ENCODE results near the gene ADD3. TPM values are rescaled to one million over a fixed set of nuclear protein-coding genes. Genes with fewer than 3 reads are reported as not detected.

ADD3 gene
- total and polyA plus RNA-seq, 2 of the 13 experiments (the other 11 are each of a cell fraction or from before 2014, with no cell fraction given), result 44.7 to 57.5 TPM

GRCh38 chr10:110137142-110137545, 129.4 kb downstream of the ADD3 start (continued):
- no peak for TF ChIP-seq TOE1 (CRISPR knock-in tag; IDR thresholded peaks at IDR 0.05)
- TF ChIP-seq BATF2 (CRISPR knock-in tag; IDR thresholded peaks at IDR 0.05), result no peak
- no peak for TF ChIP-seq ZFP1 (CRISPR knock-in tag; IDR thresholded peaks at IDR 0.05)
- peak; percentile 72 for TF ChIP-seq RAD21 (CRISPR knock-in tag; IDR thresholded peaks at IDR 0.05)
- TF ChIP-seq ELF3 (CRISPR knock-in tag; IDR thresholded peaks at IDR 0.05), result peak; percentile 70
- TF ChIP-seq SMC3 (IDR thresholded peaks at IDR 0.05; ENCODE audit: low read length), result peak; percentile 85
- no peak for TF ChIP-seq TP53 (CRISPR knock-in tag; conservative IDR thresholded peaks at IDR 0.05)
- TF ChIP-seq ZNF503 (CRISPR knock-in tag; IDR thresholded peaks at IDR 0.05), result no peak
- TF ChIP-seq ZNF709 (CRISPR knock-in tag; IDR thresholded peaks at IDR 0.05), result no peak
- TF ChIP-seq ZNF570 (CRISPR knock-in tag; IDR thresholded peaks at IDR 0.05; ENCODE audit: borderline replicate concordance), result no peak
- TF ChIP-seq ZNF792 (CRISPR knock-in tag; IDR thresholded peaks at IDR 0.05), result no peak
- no peak for TF ChIP-seq RCOR2 (CRISPR knock-in tag; IDR thresholded peaks at IDR 0.05)
- no peak for TF ChIP-seq ZNF552 (CRISPR knock-in tag; IDR thresholded peaks at IDR 0.05; ENCODE audit: borderline replicate concordance)
- TF ChIP-seq NFYC (CRISPR knock-in tag; IDR thresholded peaks at IDR 0.05), result no peak
- no peak for TF ChIP-seq POLR2G (IDR thresholded peaks at IDR 0.05; ENCODE audit: low read depth, low read length)
- TF ChIP-seq JARID2 (CRISPR knock-in tag; IDR thresholded peaks at IDR 0.05; ENCODE audit: insufficient replicate concordance), result no peak
- no peak for TF ChIP-seq GLMP (CRISPR knock-in tag; IDR thresholded peaks at IDR 0.05; ENCODE audit: borderline replicate concordance)
- no peak for TF ChIP-seq ZNF605 (CRISPR knock-in tag; IDR thresholded peaks at IDR 0.05)
- no peak for TF ChIP-seq FOXM1 (CRISPR knock-in tag; IDR thresholded peaks at IDR 0.05)
- peak; percentile 60 for TF ChIP-seq SOX5 (CRISPR knock-in tag; IDR thresholded peaks at IDR 0.05; ENCODE audit: borderline replicate concordance)
- TF ChIP-seq ZNF292 (CRISPR knock-in tag; IDR thresholded peaks at IDR 0.05; ENCODE audit: borderline replicate concordance, low read depth), result no peak
- TF ChIP-seq ZNF44 (CRISPR knock-in tag; IDR thresholded peaks at IDR 0.05), result no peak
- 0 out of 2 replicates have a peak, but pooled peaks have one; percentile 56 for TF ChIP-seq MIXL1 (CRISPR knock-in tag; IDR thresholded peaks at IDR 0.05)
- no peak for TF ChIP-seq ZNF333 (CRISPR knock-in tag; IDR thresholded peaks at IDR 0.05; ENCODE audit: borderline replicate concordance)
- TF ChIP-seq FOXK2 (IDR thresholded peaks at IDR 0.05), result peak; percentile 56; the same call in 1 of the 2 replicates
- no peak for TF ChIP-seq ZFP36L1 (CRISPR knock-in tag; IDR thresholded peaks at IDR 0.05)
- no peak for TF ChIP-seq MYNN (CRISPR knock-in tag; IDR thresholded peaks at IDR 0.05; ENCODE audit: low read depth)
- peak; percentile 34; the same call in 1 of the 3 replicates for TF ChIP-seq MXI1 (IDR thresholded peaks at IDR 0.05; ENCODE audit: borderline replicate concordance, low read depth, low read length)
- no peak for TF ChIP-seq PHF21A (CRISPR knock-in tag; IDR thresholded peaks at IDR 0.05)
- no peak for TF ChIP-seq KLF6 (CRISPR knock-in tag; IDR thresholded peaks at IDR 0.05)
- no peak for TF ChIP-seq FLYWCH1 (CRISPR knock-in tag; IDR thresholded peaks at IDR 0.05)
- no peak for TF ChIP-seq ZNF577 (CRISPR knock-in tag; IDR thresholded peaks at IDR 0.05; ENCODE audit: borderline replicate concordance, low read depth)
- no peak for TF ChIP-seq AGO2 (optimal IDR thresholded peaks at IDR 0.05; ENCODE audit: low read depth, low read length)
- no peak for TF ChIP-seq ZBTB38 (CRISPR knock-in tag; IDR thresholded peaks at IDR 0.05)

All from HepG2 (cell line).